Fibroblast of upper back skin (primary cell): ENCODE measurements around the gene ME3.

Source experiments
- DNase-seq: peaks from one replicate; pipeline ENCODE4 v3.0.0-alpha.2; 2013

ME3 gene

DNA sequence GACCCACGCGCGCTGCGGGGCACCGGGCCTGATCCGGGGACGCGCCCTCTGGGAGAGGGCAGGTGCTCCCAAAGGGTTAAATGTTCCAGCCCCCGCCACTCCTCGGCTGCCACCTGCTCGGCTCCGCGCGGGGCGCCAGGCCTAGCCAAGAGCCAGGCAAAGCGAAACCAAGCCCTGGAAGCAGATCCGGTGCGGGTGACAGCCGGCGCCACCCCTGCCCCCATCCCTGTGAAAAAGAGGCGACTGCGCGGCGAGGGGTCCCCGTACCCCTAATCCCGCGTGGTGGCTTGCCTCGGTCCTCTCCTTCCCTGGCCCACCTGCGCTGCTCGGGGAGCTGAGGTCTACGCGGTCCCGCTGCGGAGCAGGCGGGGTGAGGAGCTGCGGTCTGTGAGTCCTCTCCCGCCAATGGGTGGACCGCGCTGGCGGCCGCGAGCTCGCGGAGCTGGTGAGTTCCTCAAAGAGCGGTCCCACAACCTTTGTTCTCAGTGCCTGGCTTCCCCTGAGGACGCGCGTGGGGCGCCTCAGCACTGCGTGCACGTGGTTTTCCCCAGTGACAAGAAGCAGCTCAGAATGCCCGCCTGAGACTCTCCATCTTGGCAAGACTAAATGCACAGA is at the start of gene ME3:
TSS of gene ME3 (minus strand) at position 610 of the 615 bp plus-strand sequence.
- no peak for DNase-seq

DNA sequence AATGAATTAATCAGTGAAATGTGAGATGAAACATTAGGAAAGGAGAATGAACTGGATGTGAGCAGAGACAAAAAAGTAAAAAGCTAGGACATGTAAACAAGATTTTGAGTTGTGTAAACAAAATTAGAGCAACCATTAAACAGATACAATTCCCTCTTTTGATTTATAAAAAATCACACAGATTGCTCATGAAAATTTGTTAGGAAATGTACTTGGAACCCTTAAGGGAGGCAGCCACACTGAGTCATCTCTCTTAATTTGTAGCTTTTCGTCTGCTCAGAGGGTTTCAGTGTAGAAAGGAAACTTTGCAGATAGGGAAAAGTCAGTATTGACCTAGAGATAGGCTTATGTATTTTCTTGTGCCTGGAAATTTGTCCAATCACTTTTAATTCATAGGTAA is 49.6 kb upstream of the ME3 start:
- DNase-seq, result peak; percentile 67

DNA sequence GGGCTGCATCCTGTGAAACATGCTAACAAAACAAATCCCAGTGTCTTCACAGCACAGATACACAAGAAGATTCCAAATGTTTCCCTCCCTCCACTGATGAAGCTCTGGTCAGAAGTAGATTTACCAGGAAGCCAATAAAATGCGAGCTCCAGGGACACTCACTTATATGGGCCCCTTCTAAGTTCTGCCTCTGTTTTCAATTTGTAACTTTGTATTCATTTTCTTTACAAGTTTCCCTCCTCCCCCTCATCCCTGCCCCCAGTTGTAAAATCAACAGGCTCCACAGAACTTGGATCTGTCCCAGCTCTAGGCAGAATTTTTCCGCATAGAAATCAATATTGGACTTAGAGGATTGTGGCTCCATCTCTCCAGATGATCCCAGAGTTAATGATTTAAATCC is 48.1 kb upstream of the ME3 start:
- peak; percentile 68 for DNase-seq

DNA sequence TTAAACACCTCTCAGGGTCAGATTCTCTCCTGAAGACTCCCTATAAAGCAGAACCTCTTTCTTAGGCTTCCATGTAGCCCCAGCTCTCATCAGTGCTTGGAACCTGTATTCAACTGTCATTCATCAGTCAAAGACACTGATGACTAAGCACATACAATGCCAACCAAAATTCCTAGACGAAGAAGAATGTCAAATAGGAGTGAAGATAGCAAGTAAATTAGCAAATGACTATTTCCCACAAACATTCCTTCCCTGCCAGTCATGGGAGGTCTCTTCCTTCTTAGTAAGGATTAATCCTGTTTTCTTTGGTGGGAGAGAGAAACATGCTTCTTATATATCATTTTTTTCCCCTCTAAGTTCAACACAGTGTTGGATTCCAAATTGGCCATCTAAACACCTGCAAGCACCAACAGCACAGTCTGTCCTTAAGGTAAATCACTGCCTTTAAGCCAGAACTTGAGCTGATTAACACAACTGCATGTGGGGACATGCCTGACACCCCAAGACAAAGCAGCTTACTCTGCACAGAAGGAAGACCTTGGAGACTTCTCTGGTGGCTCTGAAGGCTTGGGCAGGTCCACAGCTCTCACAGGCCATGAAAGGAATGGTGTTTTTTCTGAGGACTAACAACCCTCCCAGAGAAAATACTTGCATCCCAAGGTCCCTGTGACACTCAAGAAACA is 47.5 kb upstream of the ME3 start:
- DNase-seq, result peak; percentile 98

DNA sequence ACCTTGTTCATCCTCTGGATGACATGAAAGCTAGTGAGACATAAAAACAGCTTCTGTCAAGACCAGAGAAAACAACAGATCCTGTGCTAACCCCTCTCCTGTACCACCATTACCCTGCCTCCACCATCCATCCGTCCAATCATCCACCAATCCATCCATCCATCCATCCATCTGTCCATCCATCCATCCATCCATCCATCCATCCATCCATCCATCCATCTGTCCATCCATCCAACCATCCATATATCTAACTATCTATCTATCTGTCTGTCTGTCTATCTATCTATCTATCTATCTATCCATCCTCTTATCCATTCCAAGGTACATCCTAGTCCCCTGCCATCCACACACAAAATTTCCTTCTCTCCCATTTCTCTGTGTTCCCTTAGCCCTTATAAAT is 46.6 kb upstream of the ME3 start:
- DNase-seq, result no peak

DNA sequence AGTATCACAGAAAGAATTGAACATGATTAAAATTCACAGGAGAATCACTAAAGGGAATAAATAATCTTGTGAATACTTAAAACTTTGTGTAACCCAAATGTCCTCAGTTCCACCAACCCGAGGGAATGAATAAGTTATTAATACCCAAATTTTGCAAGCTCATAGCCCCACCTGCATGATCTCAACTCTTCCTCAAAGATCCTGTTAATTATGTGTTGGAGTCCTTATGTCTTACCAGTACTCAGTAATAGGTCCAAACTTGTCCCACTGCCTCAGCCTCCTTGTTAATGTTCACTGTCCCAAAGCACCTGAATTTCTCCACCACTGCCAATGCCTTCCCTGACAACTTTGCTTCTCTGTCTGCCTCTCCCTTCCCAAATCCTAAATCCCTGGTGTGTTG is 46.1 kb upstream of the ME3 start:
- DNase-seq, result no peak

DNA sequence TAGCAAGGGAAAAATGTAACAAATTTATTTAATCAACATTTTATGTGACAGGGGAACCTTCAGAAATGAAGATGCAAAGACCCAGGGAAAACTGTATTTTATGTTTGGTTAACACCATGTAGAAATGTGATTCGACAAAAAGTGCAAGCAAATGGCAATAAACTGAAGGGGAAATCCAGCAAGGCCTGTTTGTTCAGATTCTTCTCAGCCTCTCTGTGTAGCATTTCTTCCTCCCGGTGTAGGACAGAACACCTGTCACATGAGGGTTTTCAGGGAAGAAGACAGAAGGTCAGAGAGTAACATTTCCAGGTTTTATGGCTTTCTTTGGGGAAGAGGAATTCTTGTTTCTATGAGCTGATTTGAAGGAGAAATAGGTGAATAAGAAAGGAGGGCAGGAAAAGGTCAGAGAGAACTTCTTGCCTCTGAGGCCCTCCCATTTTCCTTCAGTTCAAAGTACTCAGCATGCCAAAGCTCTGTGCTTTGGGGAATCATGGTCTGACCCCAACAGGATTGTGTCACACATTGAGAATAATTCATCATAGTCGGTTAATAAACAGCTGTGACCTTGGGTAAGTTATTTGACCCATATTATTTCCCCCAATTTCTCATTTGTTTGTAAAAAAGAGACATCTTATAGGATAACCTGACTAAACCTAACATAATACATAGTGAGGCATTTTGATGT is 45.5 kb upstream of the ME3 start:
- peak; percentile 46 for DNase-seq

DNA sequence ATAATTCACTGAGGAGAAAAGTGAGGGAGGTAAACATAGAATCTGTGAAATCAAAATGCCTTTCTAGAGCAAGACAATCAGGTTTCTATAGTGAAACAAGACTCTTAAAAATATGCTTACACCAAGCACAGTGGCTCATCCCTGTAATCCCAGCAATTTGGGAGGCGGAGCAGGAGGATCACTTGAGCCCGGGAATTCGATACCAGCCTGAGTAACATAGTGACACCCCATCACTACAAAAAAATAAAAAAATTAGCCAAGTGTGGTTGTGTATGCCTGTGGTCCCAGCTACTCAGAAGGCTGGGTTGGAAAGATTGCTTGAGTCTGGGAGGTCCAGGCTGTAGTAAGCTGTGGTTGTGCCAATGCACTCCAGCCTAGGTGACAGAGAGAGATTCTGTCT is 43.2 kb upstream of the ME3 start:
- no peak for DNase-seq

DNA sequence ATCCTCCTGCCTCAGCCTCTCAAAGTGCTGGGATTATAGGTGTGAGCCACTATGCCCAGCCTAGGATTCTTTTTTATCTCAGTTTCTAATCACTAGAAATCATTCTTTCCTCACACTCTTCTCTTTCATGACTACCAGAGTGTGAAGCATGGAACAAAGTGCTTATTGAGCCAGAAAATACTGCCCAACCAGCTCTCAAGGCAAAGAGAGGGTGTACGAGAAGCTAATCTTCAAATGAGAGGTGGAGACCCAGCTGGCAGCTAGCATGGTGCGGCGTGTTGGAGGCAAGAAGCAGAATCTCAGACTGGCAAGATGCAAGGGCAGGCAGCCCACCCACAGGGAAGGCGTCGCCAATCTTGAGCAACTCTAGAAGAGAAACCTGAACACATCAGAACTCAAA is 41.1 kb upstream of the ME3 start:
- no peak for DNase-seq

DNA sequence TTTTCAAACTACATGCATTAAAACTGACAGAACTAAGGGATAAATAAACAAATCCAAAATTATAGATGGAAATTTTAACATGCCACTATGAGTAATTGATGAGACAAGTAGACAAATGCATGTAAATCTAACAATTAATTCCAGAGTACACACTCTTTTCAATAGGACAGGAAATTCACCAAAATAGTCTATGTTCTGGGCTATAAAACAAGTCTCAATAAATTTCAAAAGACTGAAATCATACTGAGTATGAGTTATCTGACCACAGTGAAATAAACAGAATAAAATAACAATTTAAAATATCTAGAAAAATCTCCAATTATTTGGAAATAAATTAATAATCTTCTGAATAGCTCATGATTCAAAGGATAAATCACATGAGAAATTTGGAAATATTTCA is 38.5 kb upstream of the ME3 start:
- no peak for DNase-seq

DNA sequence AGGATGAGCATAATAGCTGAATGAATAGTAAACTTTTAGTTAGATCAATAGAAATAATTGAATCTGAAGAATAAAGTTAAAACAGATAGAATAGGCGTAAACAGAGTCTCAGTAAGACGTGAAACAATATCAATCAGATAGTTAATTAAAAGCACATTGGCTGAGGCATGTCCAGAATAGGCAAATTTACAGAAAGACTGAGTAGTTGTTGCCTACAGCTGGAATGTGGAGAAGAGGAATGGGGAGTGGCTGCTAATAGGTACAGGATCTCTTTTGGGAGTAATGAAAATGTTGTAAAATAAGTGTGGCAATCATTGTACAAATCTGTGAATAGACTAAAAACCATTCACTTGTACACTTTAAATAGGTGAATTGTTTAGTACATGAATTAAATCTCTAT is 36.3 kb upstream of the ME3 start:
- no peak for DNase-seq

DNA sequence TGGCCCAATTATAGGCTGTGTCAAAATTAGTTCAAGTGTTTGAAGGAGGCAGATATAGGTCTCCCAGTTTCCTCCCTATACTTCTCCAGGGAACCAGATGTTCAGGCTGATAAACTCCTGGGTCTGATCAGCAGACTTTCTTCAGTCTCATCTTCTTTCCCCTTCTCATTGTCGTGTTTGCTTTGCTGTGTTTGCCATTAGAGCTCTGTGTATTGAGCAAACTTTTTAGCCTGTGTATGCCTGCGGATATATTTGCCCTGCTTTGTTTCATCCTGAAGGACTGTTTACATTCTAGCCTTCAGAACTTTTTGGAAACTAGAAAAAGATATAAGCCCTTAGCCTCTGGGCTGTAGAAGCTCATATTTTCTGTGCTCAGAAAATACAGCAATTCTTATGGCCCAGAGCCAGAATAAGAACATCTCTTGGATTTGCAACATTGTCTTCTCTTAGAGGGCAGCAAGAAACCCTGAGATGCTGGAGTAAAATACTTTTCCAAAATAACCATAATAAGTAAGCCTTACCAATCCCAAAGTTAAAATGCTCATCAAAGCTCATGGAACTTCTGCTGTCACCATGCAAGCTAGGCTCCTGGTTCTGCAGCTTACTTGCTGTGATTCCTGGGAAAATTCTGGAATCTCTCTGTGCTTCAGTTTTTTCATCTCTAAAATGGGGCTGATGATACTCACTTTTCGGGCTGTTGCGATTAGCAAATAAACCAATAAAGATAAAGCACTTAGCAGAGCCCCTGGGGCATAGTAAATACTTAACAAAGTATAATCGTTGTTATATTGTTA is 34.1 kb upstream of the ME3 start:
- no peak for DNase-seq

DNA sequence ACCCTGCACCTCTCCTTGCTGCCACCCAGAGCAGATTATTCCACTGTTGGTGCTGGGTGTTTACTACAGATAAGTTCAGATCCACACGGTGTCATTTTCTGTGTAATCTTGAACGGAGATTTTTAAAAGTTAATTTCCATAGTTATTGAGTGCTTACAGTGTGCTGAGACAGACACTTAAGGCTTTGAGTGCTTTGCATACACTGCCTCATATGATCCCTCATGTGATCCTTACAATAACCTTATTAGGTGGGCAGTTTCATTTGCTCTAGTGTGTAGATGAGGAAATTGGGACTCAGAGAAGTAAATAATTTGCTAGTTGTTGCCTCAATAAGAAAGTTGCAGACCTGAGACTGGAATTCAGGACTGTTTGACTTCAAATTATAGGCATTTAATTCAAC is 32.3 kb upstream of the ME3 start:
- no peak for DNase-seq

DNA sequence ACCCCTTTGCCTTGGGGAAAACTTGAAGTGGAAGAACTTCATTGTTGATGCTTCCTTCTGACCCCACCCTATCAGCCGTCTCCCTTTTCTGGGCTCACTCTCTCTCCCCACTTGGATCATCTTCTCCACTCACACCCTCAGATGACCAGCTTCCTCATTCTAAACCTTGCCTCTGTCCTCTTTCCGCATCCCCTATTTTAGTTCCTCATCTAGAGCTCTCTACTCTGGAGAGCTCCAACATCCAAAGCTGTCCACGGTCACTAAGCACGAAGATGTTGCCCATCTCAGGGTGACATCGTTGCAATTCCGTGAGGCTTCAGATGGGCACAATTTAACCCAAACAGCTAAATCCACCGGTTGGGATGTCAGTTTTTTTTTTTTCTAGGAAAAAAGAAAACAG is 31.6 kb upstream of the ME3 start:
- no peak for DNase-seq

DNA sequence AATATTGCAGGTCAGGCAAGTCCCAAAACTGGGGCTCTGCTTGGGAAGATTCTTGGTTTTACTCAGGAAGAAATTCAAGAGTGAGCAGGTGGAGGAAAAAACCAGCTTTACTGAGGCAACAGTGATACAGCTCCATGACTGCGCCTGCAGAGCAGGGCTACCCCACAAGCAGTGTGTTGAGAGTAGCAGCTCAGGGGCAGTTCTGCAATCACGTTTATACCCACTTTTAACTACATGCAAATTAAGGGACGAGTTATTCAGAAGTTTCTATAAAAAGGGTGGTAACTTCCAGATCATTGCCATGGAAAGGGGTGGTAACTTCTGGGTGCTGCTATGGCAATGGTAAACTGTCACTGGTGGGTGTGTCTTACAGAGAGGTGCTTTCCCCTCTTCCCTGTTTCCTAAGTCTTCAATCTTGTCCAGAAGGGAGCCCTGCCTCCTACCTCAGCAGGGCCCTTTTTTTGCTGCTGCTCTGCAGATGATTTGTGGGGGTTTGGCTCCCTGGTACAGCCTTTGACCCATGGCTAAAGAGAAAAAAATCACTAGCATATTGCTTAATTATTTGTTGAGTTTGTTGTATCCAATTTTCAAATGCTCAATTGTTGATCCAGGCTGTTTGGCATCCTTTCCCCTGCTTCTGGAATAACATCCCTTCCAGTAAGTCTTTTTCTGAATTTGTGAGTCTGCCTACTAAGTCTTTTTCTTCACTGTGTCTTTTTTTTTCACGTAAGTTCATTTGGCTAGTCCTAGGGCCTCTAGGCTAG is 30.0 kb upstream of the ME3 start:
- no peak for DNase-seq

DNA sequence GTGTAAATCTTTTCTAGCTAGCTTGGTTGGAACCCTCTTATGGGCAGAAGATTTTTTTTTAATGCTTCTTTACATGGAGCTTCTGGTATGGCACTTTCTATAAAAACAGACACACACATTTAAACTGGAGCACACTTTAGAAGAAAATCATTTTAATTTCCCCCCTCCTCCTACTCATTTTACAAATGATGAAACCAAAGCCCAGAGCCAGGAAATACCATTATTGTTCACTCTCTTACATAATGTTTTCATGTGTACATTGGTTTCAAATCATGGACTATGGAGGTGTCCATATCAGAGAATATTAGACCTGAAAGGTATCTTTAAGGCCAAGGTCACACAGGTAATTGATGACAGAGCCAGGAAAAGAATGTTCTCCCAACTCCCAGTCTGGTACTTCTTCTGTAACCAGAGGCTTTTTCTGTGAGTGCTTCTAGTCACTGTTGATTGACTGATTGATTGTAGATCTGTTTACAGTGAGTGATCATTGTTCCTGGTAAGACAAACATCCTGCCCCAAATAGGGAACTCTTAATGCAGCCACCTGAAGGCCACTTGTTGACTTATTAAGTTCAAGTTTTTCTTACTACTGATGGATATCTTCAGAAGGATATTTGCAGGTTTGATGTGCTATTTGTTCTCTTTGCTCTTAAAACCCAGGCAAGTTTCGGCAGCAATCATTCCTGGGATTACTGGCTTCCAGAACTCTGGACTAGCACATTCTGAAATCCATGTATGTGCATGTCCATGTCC is 26.8 kb upstream of the ME3 start:
- DNase-seq, result peak; percentile 64

DNA sequence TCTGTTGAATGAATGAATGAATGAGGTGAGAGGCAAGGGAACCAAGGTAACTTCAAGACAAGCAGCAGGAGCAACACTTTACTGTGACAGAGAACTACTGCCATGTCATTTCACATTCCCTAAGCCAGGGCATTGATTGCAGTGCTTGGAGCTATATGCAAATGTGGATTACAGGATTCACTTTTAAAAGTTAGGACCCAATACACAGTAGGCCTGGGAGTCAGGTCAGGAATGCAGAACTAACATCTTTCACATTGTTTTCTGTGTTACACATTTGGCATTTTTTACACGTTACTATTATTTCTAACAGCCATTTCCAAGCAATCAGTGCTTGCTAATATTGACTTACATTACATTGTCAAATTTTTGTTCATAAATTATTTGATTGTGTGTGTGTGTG is 26.2 kb upstream of the ME3 start:
- peak; percentile 58 for DNase-seq

DNA sequence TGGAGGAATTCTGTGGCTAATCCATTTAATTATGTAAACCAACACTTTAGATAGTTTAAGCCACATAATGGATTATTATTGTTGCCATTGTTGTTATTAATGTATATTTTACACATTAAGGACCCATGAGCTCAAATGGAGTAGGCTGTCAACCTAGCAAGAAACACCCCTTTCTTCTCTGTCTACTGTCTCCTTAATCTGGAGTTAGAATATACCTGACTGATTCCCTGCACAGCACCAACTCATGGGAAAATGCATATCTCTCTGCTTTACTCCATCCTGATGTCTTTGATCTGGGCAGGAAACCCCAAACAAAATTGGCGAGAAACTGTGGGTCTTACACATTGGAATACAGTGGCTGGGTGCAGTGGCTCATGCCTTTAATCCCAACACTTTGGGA is 24.0 kb upstream of the ME3 start:
- no peak for DNase-seq

DNA sequence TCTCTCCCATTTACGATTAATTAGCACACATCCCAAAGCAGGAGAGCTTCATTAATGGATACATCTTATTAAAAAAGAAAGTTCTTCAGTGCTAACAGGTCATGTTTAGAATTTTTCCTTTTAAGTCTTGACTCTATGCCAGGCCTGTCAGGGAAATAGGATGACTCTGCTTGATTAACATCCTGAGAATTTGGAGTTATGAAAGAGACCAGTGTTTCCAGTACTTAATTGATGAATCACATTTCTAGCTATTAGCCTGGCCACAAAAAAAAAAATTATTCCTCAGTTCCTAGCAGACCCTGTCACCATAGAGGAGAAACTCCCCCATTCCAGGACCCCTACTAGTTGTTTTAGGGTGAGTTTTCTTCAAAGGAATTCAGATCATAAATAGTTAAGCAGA is 23.6 kb upstream of the ME3 start:
- DNase-seq, result peak; percentile 98

DNA sequence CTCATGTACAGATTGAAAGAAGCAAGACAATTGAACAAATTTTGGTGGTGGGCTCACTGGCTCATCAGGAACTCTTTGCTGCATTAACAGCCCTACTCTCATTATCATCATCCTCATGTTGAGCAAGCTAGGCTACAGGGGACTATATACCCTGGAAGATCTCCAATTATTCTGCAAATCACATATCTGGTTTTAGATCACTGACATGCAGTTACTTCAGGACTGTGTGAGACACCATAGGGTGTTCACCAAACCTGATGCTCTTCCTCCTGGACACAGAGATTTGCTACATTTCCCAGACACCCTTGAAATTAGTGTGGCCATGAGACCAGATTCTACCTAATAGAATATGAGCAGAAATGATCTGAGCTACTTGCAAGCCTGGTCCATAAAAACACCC is 23.0 kb upstream of the ME3 start:
- peak; percentile 65 for DNase-seq

DNA sequence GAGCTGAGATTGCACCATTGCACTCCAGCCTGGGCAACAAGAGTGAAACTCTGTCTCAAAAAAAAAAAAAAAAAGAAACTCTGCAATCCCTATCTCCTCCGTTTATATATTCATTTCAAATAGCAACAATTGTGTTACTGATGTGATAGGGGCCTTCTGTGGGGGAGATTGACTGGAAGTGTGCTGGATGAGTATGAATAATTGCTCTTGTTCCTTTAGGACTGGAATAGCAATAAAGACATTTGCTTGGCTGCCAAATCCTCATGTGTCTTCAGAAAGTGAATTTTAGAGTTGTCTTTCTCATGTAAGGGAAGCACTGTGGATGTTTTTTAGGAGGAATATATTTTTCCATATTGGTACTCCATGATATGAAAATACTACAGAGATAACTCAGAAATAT is 21.1 kb upstream of the ME3 start:
- no peak for DNase-seq

DNA sequence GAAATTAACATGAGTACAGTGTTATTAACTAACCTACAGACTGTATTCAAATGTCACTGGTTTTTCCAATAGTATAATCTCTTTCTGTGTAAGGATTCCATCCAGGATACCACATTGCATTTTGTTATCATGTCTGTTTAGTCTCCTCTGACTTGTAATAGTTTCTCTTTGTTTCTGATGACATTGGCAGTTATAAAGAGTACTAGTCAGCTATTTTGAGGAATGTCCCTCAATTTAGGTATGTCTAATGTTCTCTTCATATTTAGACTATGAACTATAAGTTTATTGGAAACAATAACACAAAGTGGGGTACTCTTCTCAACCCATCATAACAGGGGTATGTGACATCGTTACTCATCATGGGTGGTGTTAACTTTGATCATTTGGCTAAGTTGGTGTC is 20.3 kb upstream of the ME3 start:
- no peak for DNase-seq
